ENCODE measurements around the gene VCPKMT. TPM values are rescaled to one million over a fixed set of nuclear protein-coding genes. Genes with fewer than 3 reads are reported as not detected.

VCPKMT gene
- total RNA-seq, 1 donor from 2014 or later: 23.5 TPM

DNA sequence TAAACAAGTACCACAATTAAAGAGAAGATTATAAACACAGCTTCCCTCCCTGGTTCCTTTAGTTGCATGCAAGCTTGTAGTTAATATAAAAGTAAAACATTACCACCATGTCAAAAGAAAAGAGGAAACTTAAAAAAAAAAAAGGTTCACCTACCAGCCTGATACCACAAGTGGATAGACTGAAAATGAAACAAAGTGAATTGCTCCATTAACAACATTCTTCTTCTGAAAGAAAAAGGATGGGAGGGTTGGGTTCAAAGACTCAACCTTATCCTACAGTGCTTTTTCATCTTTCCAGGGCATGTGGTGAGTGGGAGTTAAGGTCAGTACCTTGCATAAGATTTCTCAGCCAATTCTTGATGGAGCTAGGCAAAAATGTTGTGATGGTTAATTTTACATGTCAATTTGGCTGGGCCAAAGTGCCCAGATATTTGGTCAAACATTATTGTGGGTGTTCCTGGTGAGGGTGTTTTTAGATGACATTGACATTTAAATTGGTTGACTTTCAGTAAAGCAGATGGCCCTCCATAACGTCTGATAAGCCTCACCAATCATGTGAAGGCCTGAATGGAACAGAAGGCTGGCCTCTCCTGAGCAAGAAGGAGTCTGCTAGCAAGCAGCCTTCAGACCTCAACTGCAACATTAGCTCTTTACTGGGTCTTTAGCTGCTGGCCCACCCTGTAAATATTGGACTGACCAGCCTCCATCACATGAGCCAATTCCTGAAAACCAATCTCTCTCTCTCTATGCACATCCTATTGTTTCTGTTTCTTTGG, 28.8 kb downstream of the VCPKMT start:
- H3K4me2 ChIP-seq: no peak overlapping the region
- no peaks in the 10 kb centered on the region for H3F3A ChIP-seq (ENCODE audit: low read depth)
- H3K4me1 Mint-ChIP-seq: peaks cover 4% of the 10 kb centered on the region
- no peaks in the 10 kb centered on the region for H3K9me3 ChIP-seq (ENCODE audit: low read depth)
- H3K4me3 ChIP-seq: no peak overlapping the region
- H3K36me3 ChIP-seq: no peaks in the 10 kb centered on the region
- H3K9me3 Mint-ChIP-seq: no peaks in the 10 kb centered on the region
- no peaks in the 10 kb centered on the region for H3K27me3 Mint-ChIP-seq (ENCODE audit: insufficient read depth, low read depth)
- H3K27ac Mint-ChIP-seq: no peak overlapping the region
- no peaks in the 10 kb centered on the region for H3K36me3 Mint-ChIP-seq
- no peak overlapping the region for H3K4me3 Mint-ChIP-seq
- no peaks in the 10 kb centered on the region for H3K27me3 ChIP-seq
- TF ChIP-seq EZH2 (IDR thresholded peaks at IDR 0.05) (no peak), CTCF (IDR thresholded peaks at IDR 0.05) (no peak), EZH2phosphoT487 (IDR thresholded peaks at IDR 0.05) (no peak)
- no peaks in the 10 kb centered on the region for H3K79me2 ChIP-seq (ENCODE audit: low read depth)
- no peak overlapping the region for H2AFZ ChIP-seq (replicated peaks)
- no peak overlapping the region for H3K9ac ChIP-seq
- H3K4me1 ChIP-seq: no peaks in the 10 kb centered on the region
- no peak overlapping the region for H3K27ac ChIP-seq
- no peak for DNase-seq (ENCODE audit: low spot score)
- H4K20me1 ChIP-seq (ENCODE audit: low read depth): no peaks in the 10 kb centered on the region

DNA sequence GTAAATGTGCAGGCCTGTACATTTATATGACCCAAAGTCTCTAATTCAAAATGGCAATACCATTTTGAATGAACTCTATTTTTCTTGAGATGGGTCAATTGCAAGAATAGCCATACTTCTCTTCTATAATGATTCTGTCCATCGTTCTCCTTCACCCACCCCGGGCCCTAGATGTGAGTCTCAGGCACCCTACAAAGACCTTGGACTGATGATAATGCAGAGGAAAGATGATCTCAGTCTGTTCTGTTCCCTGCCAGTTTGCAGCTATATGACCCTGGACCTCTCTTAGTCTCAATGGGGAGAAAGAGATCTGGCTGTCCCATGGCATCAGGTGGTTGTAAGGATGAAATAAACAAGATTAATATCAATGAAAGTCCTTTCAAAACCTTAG, 30.1 kb downstream of the VCPKMT start:
- TF ChIP-seq EZH2phosphoT487 (IDR thresholded peaks at IDR 0.05) (no peak), CTCF (IDR thresholded peaks at IDR 0.05) (no peak), EZH2 (IDR thresholded peaks at IDR 0.05) (no peak)
- no peaks in the 10 kb centered on the region for H3K27me3 Mint-ChIP-seq (ENCODE audit: insufficient read depth, low read depth)
- H3K27ac ChIP-seq: no peak overlapping the region

DNA sequence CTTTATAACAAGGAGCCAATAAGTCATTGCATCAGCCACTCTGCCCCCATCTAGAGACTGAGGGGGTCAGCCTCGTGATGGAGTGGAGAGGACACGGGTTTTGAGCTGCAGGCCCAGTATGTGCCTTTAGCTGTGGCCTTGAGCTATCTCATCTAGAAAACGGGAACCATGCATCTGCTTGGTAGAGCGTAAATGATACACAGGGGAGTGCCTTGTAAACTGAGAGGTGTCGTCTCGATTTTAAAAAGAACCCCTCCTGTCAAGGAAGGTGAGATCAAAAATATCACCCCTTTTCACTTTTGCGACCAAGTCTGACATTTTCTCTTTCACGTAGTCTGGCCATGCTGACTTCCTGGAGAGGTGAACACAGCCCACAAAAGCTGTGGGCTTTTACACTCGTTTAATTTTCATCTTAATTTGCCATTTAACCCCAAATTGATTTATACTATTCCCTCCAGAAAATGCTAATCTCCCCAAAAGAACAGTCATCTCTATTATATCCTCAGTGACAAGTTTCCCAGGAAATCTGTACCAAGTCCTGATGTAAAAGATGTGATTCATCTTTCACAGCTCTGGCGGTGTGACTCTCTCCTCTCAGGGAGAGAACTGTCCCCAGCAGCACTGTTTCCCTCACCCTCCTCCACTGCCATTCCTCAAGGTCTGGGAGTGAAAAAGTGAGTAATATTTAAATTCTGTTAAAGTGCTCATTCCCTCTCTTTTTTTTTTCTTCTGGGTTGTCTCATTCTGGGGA, 30.6 kb downstream of the VCPKMT start:
- Mint-ChIP-seq H3K27me3 (ENCODE audit: insufficient read depth, low read depth) (no peaks in the 10 kb centered on the region), H3K9me3 (no peaks in the 10 kb centered on the region), H3K36me3 (no peaks in the 10 kb centered on the region), H3K4me1 (peaks cover 4% of the 10 kb centered on the region), H3K27ac (no peak overlapping the region), H3K4me3 (no peak overlapping the region)
- no peaks in the 10 kb centered on the region for H4K20me1 ChIP-seq (ENCODE audit: low read depth)
- no peak for TF ChIP-seq EZH2 (IDR thresholded peaks at IDR 0.05)
- no peak for TF ChIP-seq EZH2phosphoT487 (IDR thresholded peaks at IDR 0.05)
- TF ChIP-seq CTCF (IDR thresholded peaks at IDR 0.05): no peak
- H3K4me2 ChIP-seq: no peak overlapping the region
- H3K9me3 ChIP-seq (ENCODE audit: low read depth): no peaks in the 10 kb centered on the region
- H2AFZ ChIP-seq (replicated peaks): no peak overlapping the region
- H3K27ac ChIP-seq: no peak overlapping the region
- DNase-seq (ENCODE audit: low spot score): no peak
- no peaks in the 10 kb centered on the region for H3K27me3 ChIP-seq
- no peaks in the 10 kb centered on the region for H3K36me3 ChIP-seq
- H3K9ac ChIP-seq: no peak overlapping the region
- H3K79me2 ChIP-seq (ENCODE audit: low read depth): no peaks in the 10 kb centered on the region
- H3K4me3 ChIP-seq: no peak overlapping the region
- H3F3A ChIP-seq (ENCODE audit: low read depth): no peaks in the 10 kb centered on the region
- H3K4me1 ChIP-seq: peaks cover 4% of the 10 kb centered on the region

More for the DNA sequence above, 30.1 kb downstream of the VCPKMT start:
- no peaks in the 10 kb centered on the region for H3K36me3 ChIP-seq
- no peaks in the 10 kb centered on the region for H3K9me3 ChIP-seq (ENCODE audit: low read depth)
- H2AFZ ChIP-seq (replicated peaks): no peak overlapping the region
- DNase-seq (ENCODE audit: low spot score): no peak
- Mint-ChIP-seq H3K27ac (no peak overlapping the region), H3K4me3 (no peak overlapping the region), H3K4me1 (peaks cover 4% of the 10 kb centered on the region), H3K36me3 (no peaks in the 10 kb centered on the region), H3K9me3 (no peaks in the 10 kb centered on the region)
- H3K4me1 ChIP-seq: peaks cover 4% of the 10 kb centered on the region
- H3K4me2 ChIP-seq: no peak overlapping the region
- no peaks in the 10 kb centered on the region for H3K79me2 ChIP-seq (ENCODE audit: low read depth)
- H3K27me3 ChIP-seq: no peaks in the 10 kb centered on the region
- H3K4me3 ChIP-seq: no peak overlapping the region
- H3K9ac ChIP-seq: no peak overlapping the region
- H3F3A ChIP-seq (ENCODE audit: low read depth): no peaks in the 10 kb centered on the region
- no peaks in the 10 kb centered on the region for H4K20me1 ChIP-seq (ENCODE audit: low read depth)

All from neural progenitor cell (in vitro differentiated cells).